Nephron (organoid): ENCODE results near the gene RICTOR.

Experiments used
- H3K27ac Mint-ChIP-seq, 3 experiments: 2 replicates each; pipeline ENCODE4 v1.8.0; 2020; ENCODE audit warnings: mixed read lengths in 3 of 3, mild to moderate bottlenecking in 2 of 3, moderate library complexity in 1 of 3
- H3K27me3 Mint-ChIP-seq: 2 replicates; pipeline ENCODE4 v1.8.0; 2021; ENCODE audit warnings: low read depth, mild to moderate bottlenecking, moderate library complexity, mixed read lengths
- H3K36me3 Mint-ChIP-seq: 2 replicates; pipeline ENCODE4 v1.8.0; 2020; ENCODE audit warnings: low read depth, mixed read lengths
- H3K4me1 Mint-ChIP-seq: 2 replicates; pipeline ENCODE4 v1.8.0; 2020; ENCODE audit warnings: mixed read lengths
- H3K4me3 Mint-ChIP-seq, 3 experiments: 2 replicates each; pipeline ENCODE4 v1.8.0; 2020; ENCODE audit warnings: mild to moderate bottlenecking in 3 of 3, mixed read lengths in 3 of 3, moderate library complexity in 2 of 3
- H3K9me3 Mint-ChIP-seq: 2 replicates; pipeline ENCODE4 v1.8.0; 2020; ENCODE audit warnings: mixed read lengths
- TF ChIP-seq, protein P1 (sequence below), 3 experiments: fragments of 200-600 bp; sonication (generic); IDR thresholded peaks; one replicate each; pipeline ENCODE4 v1.5.0; 2021; ENCODE audit warnings: antibody characterized with exemption in 3 of 3; ENCODE audit not compliant: unreplicated experiment in 3 of 3

Gene RICTOR

DNA sequence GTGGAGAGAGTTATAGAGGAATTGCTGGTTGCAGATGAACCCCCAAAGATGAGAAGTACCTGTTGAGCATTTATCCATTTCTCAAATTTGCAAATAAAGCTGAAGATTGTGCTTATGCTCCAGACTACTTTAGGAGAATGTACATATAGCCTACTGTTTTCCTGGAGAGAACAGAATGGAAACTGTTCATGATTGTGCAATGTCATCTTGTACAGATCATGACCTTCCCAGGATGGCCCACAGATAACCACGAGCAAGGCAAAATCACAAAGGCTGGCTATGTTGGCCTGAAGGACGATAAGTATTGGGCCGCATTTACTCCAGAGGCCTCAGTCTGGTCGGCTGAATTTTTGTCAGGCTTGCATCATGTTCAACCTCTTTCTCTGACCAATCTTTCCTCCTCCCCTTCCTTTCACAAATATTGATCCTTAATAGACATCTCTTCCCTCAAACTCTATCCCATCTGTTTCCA, 28.5 kb upstream of the RICTOR start:
- Mint-ChIP-seq H3K4me1 (no peaks in the 10 kb centered on the region), H3K27me3 (no peaks in the 10 kb centered on the region), H3K4me3 (no peak overlapping the region), H3K9me3 (no peaks in the 10 kb centered on the region), H3K36me3 (no peaks in the 10 kb centered on the region), H3K27ac (no peak overlapping the region)
- TF ChIP-seq, protein P1, sequence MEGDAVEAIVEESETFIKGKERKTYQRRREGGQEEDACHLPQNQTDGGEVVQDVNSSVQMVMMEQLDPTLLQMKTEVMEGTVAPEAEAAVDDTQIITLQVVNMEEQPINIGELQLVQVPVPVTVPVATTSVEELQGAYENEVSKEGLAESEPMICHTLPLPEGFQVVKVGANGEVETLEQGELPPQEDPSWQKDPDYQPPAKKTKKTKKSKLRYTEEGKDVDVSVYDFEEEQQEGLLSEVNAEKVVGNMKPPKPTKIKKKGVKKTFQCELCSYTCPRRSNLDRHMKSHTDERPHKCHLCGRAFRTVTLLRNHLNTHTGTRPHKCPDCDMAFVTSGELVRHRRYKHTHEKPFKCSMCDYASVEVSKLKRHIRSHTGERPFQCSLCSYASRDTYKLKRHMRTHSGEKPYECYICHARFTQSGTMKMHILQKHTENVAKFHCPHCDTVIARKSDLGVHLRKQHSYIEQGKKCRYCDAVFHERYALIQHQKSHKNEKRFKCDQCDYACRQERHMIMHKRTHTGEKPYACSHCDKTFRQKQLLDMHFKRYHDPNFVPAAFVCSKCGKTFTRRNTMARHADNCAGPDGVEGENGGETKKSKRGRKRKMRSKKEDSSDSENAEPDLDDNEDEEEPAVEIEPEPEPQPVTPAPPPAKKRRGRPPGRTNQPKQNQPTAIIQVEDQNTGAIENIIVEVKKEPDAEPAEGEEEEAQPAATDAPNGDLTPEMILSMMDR (IDR thresholded peaks at IDR 0.05; ENCODE audit: unreplicated experiment in 3 of 3), result no peak

DNA sequence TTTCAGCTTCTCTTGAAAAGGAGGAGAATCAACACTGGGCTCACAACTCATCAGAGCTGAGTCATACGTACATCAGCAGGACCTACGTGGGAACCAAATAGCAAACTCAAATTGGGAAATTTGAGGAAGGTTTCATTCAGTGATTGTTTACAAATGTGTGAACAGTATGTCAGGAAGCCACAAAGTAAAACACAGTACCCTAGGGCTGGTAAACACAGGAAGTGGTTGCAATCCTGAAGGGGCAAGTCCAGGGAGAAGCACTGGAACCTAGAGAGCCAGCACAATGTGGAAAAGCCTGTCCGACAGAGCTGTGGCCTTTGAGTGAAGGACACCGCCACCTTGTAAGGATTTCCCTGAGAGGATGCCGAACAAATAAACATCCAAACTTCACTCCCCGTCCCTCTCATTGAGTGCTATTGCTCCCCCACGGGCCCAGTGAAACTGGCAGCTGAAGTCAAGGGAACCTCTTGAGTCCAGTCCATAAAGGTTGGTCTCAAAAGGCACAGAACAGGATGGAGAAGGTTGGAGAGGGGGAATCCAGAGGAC, 26.7 kb upstream of the RICTOR start:
- Mint-ChIP-seq H3K27me3 (no peaks in the 10 kb centered on the region), H3K4me3 (no peak overlapping the region), H3K27ac (no peak overlapping the region), H3K36me3 (no peaks in the 10 kb centered on the region), H3K9me3 (no peaks in the 10 kb centered on the region), H3K4me1 (no peaks in the 10 kb centered on the region)
- TF ChIP-seq, protein P1 (IDR thresholded peaks at IDR 0.05; ENCODE audit: unreplicated experiment in 3 of 3), result no peak

DNA sequence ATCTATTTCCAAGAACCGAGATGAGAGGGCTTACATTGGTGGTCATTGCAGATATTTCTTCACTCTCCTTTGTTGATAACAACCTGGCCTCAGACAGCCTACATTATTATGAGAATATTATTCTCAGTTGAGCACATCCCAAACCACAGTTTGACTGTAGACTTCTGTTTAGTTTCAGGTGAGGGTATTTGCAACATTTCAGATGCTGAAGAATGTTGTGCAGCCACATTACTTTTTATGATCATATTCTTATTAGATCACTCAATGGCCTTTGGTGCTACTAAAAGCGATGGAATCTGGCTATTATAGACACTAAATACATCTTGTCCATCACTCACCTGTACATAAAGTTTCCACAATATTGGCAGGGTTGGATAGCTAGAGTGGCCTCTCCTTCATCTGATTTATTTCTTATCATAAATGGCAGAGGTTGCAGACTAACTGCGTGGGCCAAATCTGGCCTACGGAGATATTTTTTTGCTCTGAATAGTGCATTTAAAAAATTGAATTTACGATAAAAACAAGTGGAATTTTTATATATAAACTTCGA, 26.2 kb upstream of the RICTOR start:
- Mint-ChIP-seq H3K9me3 (no peaks in the 10 kb centered on the region), H3K4me3 (no peak overlapping the region), H3K4me1 (no peaks in the 10 kb centered on the region), H3K36me3 (no peaks in the 10 kb centered on the region), H3K27me3 (peaks cover 4% of the 10 kb centered on the region), H3K27ac (no peak overlapping the region)
- TF ChIP-seq, protein P1 (IDR thresholded peaks at IDR 0.05; ENCODE audit: unreplicated experiment in 3 of 3), result no peak

DNA sequence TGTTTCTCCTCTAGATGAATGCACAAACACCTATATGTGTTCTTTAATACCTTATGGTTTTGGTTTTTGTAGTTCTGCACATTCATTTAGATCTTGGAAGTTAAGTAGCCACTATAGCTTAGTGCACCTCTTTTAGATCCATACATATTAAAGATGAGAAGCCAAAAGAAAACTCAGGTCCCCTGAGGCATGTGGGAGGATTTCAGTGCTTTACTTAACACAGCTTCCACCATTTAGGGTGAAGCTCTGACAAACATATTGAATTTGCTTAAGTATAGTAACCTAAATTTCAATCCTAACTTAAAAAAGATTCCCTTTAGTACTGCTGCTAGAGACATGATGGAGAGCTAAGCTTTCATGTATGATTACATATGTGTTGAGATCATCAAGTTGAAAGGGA, 25.6 kb upstream of the RICTOR start:
- TF ChIP-seq, protein P1 (IDR thresholded peaks at IDR 0.05; ENCODE audit: unreplicated experiment in 3 of 3), result no peak
- Mint-ChIP-seq H3K36me3 (no peaks in the 10 kb centered on the region), H3K4me1 (no peaks in the 10 kb centered on the region), H3K27ac (no peak overlapping the region), H3K27me3 (peaks cover 4% of the 10 kb centered on the region), H3K4me3 (no peak overlapping the region), H3K9me3 (no peaks in the 10 kb centered on the region)

DNA sequence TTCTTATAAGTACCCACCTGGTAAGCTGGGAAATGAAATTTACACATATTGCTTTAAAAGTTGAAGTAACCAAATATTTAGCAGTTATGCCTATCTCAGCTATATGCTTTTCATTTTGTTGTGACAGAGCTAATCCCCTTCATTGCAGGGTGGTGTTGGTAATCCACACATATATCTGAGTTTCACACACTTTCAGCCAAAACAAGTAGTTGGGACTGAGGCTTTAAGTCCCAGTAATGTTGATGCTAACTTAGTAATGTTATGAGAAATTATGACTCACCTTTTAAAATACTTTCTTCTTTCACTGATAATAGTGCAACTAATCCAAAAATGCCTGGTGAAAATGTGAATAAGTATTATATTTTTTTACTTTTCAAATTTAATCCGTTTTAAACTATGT, 19.2 kb upstream of the RICTOR start:
- TF ChIP-seq, protein P1 (IDR thresholded peaks at IDR 0.05; ENCODE audit: unreplicated experiment in 3 of 3), result no peak
- H3K27ac Mint-ChIP-seq, result no peak overlapping the region
- peaks cover 6% of the 10 kb centered on the region for H3K9me3 Mint-ChIP-seq
- peaks cover 8% of the 10 kb centered on the region for H3K4me1 Mint-ChIP-seq
- H3K27me3 Mint-ChIP-seq, result peaks cover 4% of the 10 kb centered on the region
- no peaks in the 10 kb centered on the region for H3K36me3 Mint-ChIP-seq
- H3K4me3 Mint-ChIP-seq, result no peak overlapping the region
